ENCODE data around the gene SERPINA7.
"Not testable (repeated sequence)": the region's sequence is repeated elsewhere in the genome, so short reads cannot be mapped to it uniquely, and the experiment has no call there.

SERPINA7 gene
- total RNA-seq, result 0 to 0.99 (median 0) reads per million in 17 experiments

GRCh38 chrX:106038625-106039024, at the start of gene SERPINA7:
Gene SERPINA7, minus strand, starts transcription at chrX:106038727. Its CDS starts 1,669 bp downstream, at chrX:106037058.
- no peak for DNase-seq

GRCh38 chrX:106069048-106069447, 30.5 kb upstream of the SERPINA7 start:
- no peak for DNase-seq

- DNase-seq, result no peak
Observed at GRCh38 chrX:106050054-106050453, 11.5 kb upstream of the SERPINA7 start.

- no peak for DNase-seq
Observed at GRCh38 chrX:106042296-106042695, 3.8 kb upstream of the SERPINA7 start.

- DNase-seq, result no peak
Observed at GRCh38 chrX:106040861-106041260, 2.3 kb upstream of the SERPINA7 start.

GRCh38 chrX:106039920-106040319, 1.4 kb upstream of the SERPINA7 start:
- DNase-seq, result no peak

GRCh38 chrX:106037835-106038473, 573 bp downstream of the SERPINA7 start:
- no peak for DNase-seq

- DNase-seq, result no peak
Observed at GRCh38 chrX:106036716-106037115, 1.8 kb downstream of the SERPINA7 start.

GRCh38 chrX:106035064-106035463, 3.5 kb downstream of the SERPINA7 start:
- DNase-seq, result no peak

- no peak for DNase-seq
Observed at GRCh38 chrX:106023947-106024346, 14.6 kb downstream of the SERPINA7 start.

GRCh38 chrX:106022238-106022637, 16.3 kb downstream of the SERPINA7 start:
- DNase-seq, result no peak

- DNase-seq, result no peak
Observed at GRCh38 chrX:106014119-106014775, 24.3 kb downstream of the SERPINA7 start.

GRCh38 chrX:106009145-106009544, 29.4 kb downstream of the SERPINA7 start:
- no peak for DNase-seq

- no peak for DNase-seq
Observed at GRCh38 chrX:106007815-106008214, 30.7 kb downstream of the SERPINA7 start.

- DNase-seq, result no peak
Observed at GRCh38 chrX:106005684-106006083, 32.8 kb downstream of the SERPINA7 start.

GRCh38 chrX:106000609-106001008, 37.9 kb downstream of the SERPINA7 start:
- DNase-seq, result not testable (repeated sequence)

GRCh38 chrX:106000203-106000602, 38.3 kb downstream of the SERPINA7 start:
- DNase-seq, result no peak

- no peak for DNase-seq
Observed at GRCh38 chrX:105999294-105999693, 39.2 kb downstream of the SERPINA7 start.

GRCh38 chrX:105988487-105988886, 50.0 kb downstream of the SERPINA7 start:
- DNase-seq, result not testable (repeated sequence)

All from suppressor macrophage (primary cell).